K562 (cell line): ENCODE measurements around the gene TPO. TPM values are rescaled to one million over a fixed set of nuclear protein-coding genes. Genes with fewer than 3 reads are reported as not detected.
A peak's percentile ranks its signal among the peaks of the same experiment; 100 is the strongest.

Experiments used
- ATAC-seq: fragments of 200-7000 bp; cut with Tn5 transposase; 3 replicates; pipeline ENCODE4 v1.9.1; 2020; ENCODE audit warnings: moderate library complexity
- BruUV-seq: library from RNA; stranded (reverse); fragments of 400-500 nt; replicated peaks from 2 replicates; lab custom pipeline; 2021; lab: Mats Ljungman, UMichigan
- CTCF ChIA-PET: fragments of 300-600 bp; formaldehyde crosslinking; extraction: SDS; loops from one replicate; lab custom pipeline; 2021; ENCODE audit warnings: low intra/inter-chr PET ratio; lab: Yijun Ruan, JAX
- POLR2A ChIA-PET: fragments of 300-600, 350-650 bp; sonication (Branson Sonifier 250); formaldehyde crosslinking; extraction: SDS; loops from one replicate; lab custom pipeline; 2021; ENCODE audit warnings: antibody characterized with exemption, inconsistent platforms; lab: Yijun Ruan, JAX
- DNase-seq, 4 experiments: peaks; one replicate each; pipeline versions ENCODE4 v3.0.0 to v3.0.0-alpha.2; 2011 to 2018; ENCODE audit warnings: low spot score in 3 of 4, mixed read lengths in 3 of 4; ENCODE audit errors: extremely low read depth in 1 of 4
- FAIRE-seq: peaks from 2 replicates; lab custom pipeline; 2011; peaks lifted over from hg19 to GRCh38; lab: Jason Lieb, UNC
- H2AFZ ChIP-seq: 2 replicates; pipeline ENCODE4 v1.6.0; 2011; ENCODE audit warnings: low read depth, low read length, control low read depth, inconsistent platforms
- H3K27ac ChIP-seq: fragments of 200-600 bp; 3 replicates; pipeline ENCODE4 v1.8.0; 2011; ENCODE audit warnings: low read depth, mild to moderate bottlenecking, control low read depth, inconsistent platforms, low read length, moderate library complexity, mixed read lengths; ENCODE audit errors: extremely low read depth
- H3K27me3 ChIP-seq, 2 experiments: fragments of 300-600 bp in 1 of 2; 2 replicates in 1 of 2; 3 replicates in 1 of 2; pipeline versions ENCODE4 v1.6.0 to v1.8.0; 2011; ENCODE audit warnings: inconsistent platforms in 2 of 2, low read length in 2 of 2, mild to moderate bottlenecking in 1 of 2, mixed read lengths in 1 of 2, moderate library complexity in 1 of 2; ENCODE audit not compliant: control insufficient read depth in 2 of 2, insufficient read depth in 2 of 2
- H3K36me3 ChIP-seq: fragments of 300-600 bp; 3 replicates; pipeline ENCODE4 v1.8.0; 2011; ENCODE audit warnings: mild to moderate bottlenecking, low read length, inconsistent platforms; ENCODE audit not compliant: control insufficient read depth, insufficient read depth
- H3K4me1 ChIP-seq, 2 experiments: fragments of 200-600 bp in 1 of 2; replicated peaks in 1 of 2; 2 replicates in 1 of 2; 3 replicates in 1 of 2; pipeline versions ENCODE4 v1.5.1 to v1.8.0; 2011; ENCODE audit warnings: inconsistent platforms in 2 of 2, low read length in 2 of 2, mild to moderate bottlenecking in 1 of 2, mixed read lengths in 1 of 2, moderate library complexity in 1 of 2; ENCODE audit not compliant: control insufficient read depth in 2 of 2, insufficient read depth in 2 of 2
- H3K4me2 ChIP-seq: 2 replicates; pipeline ENCODE4 v1.6.1; 2011; ENCODE audit warnings: low read length, control low read depth, inconsistent platforms, mixed read lengths; ENCODE audit not compliant: insufficient read depth
- H3K4me3 ChIP-seq: fragments of 200-600 bp; sonication (generic), shearing (Covaris generic); 2 replicates; pipeline ENCODE4 v1.5.1; 2016; ENCODE audit warnings: control low read depth, inconsistent platforms
- H3K79me2 ChIP-seq: fragments of 200-600 bp; 3 replicates; pipeline ENCODE4 v1.8.0; 2011; ENCODE audit warnings: low read length, inconsistent platforms; ENCODE audit not compliant: control insufficient read depth, insufficient read depth
- H3K9ac ChIP-seq, 2 experiments: 2 replicates each; pipeline versions ENCODE4 v1.6.0 to v1.6.1; 2011; ENCODE audit warnings: low read depth in 2 of 2, low read length in 2 of 2, control low read depth in 1 of 2, inconsistent platforms in 1 of 2, mild to moderate bottlenecking in 1 of 2, mixed read lengths in 1 of 2; ENCODE audit not compliant: insufficient read depth in 1 of 2
- H3K9me1 ChIP-seq: one replicate; pipeline ENCODE4 v1.6.0; 2011; ENCODE audit warnings: inconsistent platforms, mild to moderate bottlenecking, low read length, moderate library complexity; ENCODE audit not compliant: control insufficient read depth, insufficient read depth
- H3K9me3 ChIP-seq: replicated peaks from 2 replicates; pipeline ENCODE4 v1.5.1; 2011; ENCODE audit warnings: low read depth, low read length, inconsistent platforms; ENCODE audit not compliant: control insufficient read depth, insufficient read depth
- H4K20me1 ChIP-seq: replicated peaks from 2 replicates; pipeline ENCODE4 v1.6.1; 2011; ENCODE audit warnings: low read length, inconsistent platforms, mixed read lengths; ENCODE audit not compliant: control insufficient read depth, insufficient read depth
- MCM3 ChIP-seq: fragments of 450-650 bp; IDR thresholded peaks from 2 replicates; pipeline ENCODE4 v1.6.1; 2016
- MYC ChIP-seq, 2 experiments: fragments of 250-450 bp in 1 of 2; sonication (Bioruptor Pico) in 1 of 2; IDR thresholded peaks; 2 replicates each; pipeline versions ENCODE4 v1.5.1 to v1.6.1; 2012 to 2021; ENCODE audit warnings: low read depth in 2 of 2, borderline replicate concordance in 1 of 2, improper control_type of control experiment in 1 of 2, low read length in 1 of 2, mild to moderate bottlenecking in 1 of 2, moderate library complexity in 1 of 2
- SMAD3 ChIP-seq: fragments of 450-650 bp; formaldehyde crosslinking; conservative IDR thresholded peaks from 2 replicates; pipeline ENCODE4 v1.4.0; 2020; ENCODE audit warnings: mild to moderate bottlenecking
- ZNF143 ChIP-seq: sonication (generic); formaldehyde crosslinking; IDR thresholded peaks from 2 replicates; pipeline ENCODE4 v1.9.0; 2022; ENCODE audit warnings: mild to moderate bottlenecking, missing genetic modification reagents
- ZNF408 ChIP-seq: fragments of 250-450 bp; sonication (Bioruptor Pico); IDR thresholded peaks from 2 replicates; pipeline ENCODE4 v1.4.0; 2020; ENCODE audit warnings: low read depth, mild to moderate bottlenecking, moderate library complexity
- ZNF780A ChIP-seq: fragments of 250-450 bp; sonication (Bioruptor Pico); IDR thresholded peaks from 2 replicates; pipeline ENCODE4 v1.5.0; 2021; ENCODE audit warnings: mild to moderate bottlenecking
- WGBS: fragments of 100-300 bp; shearing (Covaris generic); methylation state at CpG from one replicate; pipeline ENCODE4 v1.1.6; 2016; ENCODE audit warnings: low coverage, mixed read lengths; ENCODE audit not compliant: insufficient coverage; ENCODE audit errors: missing lambda C conversion rate; 5-methylcytosine and 5-hydroxymethylcytosine counted together
- in situ Hi-C: fragments of 300-500 bp; cut with MboI; formaldehyde crosslinking; loops from 4 replicates; pipeline ENCODE4 v1.15.0; 2018; ENCODE audit warnings: inconsistent platforms, mixed read lengths
- intact Hi-C: fragments of 100-400 bp; cut with micrococcal nuclease; formaldehyde crosslinking; loops from 2 replicates; pipeline ENCODE4 v1.14.2; 2022
- polyA plus RNA-seq, 8 experiments: library from polyadenylated mRNA; depleted of rRNA in 4 of 8; stranded (reverse) in 5 of 8; unstranded in 3 of 8; fragments of >200 nt; fragmentation: Nextera tagmentation in 2 of 8; fragmentation: Illumina TruSeq in 1 of 8; extraction: Ambion mirVana in 2 of 8; extraction: Trizol in 1 of 8; gene quantifications; 2 replicates each; pipeline versions ENCODE4 v1.2.1 to v1.2.3, GENCODE V29; 2011 to 2014; ENCODE audit warnings: inconsistent platforms in 1 of 8, missing spikeins in 1 of 8
- total RNA-seq, 7 experiments: library from RNA; depleted of rRNA in 6 of 7; stranded (reverse); fragments of >200 nt in 6 of 7; fragmentation: Illumina TruSeq in 2 of 7; extraction: Trizol in 2 of 7; gene quantifications; 2 replicates each; pipeline versions ENCODE4 v1.2.1 to v1.2.3, GENCODE V29; 2011 to 2021; ENCODE audit warnings: low replicate concordance in 1 of 7
- TF ChIP-seq, protein P1 (sequence below), 3 experiments: fragments of 200-800 bp in 1 of 3; fragments of 250-450 bp in 1 of 3; fragments of 450-650 bp in 1 of 3; sonication (Bioruptor Pico) in 1 of 3; sonication (Bioruptor generic) in 1 of 3; formaldehyde crosslinking in 1 of 3; IDR thresholded peaks; 2 replicates each; pipeline versions ENCODE4 v1.6.1 to v1.8.0; 2016 to 2022; ENCODE audit warnings: mild to moderate bottlenecking in 2 of 3, missing genetic modification characterization in 2 of 3, missing compliant biosample characterization in 1 of 3, moderate library complexity in 1 of 3

Gene TPO
- total and polyA plus RNA-seq, 9 of the 15 experiments (the other 6 are each of a cell fraction or from before 2014, with no cell fraction given), result not detected

- FAIRE-seq (peak; percentile 67), ATAC-seq (no peak), DNase-seq (no peak)
- no TSS peak for BruUV-seq
- Histone ChIP-seq H3K9me3 (no peaks in the 10 kb centered on the region), H3K27me3 (no peaks in the 10 kb centered on the region), H3K27ac (no peak overlapping the region), H3K4me2 (no peak overlapping the region), H3K36me3 (no peaks in the 10 kb centered on the region), H2AFZ (no peak overlapping the region), H3K9me1 (no peaks in the 10 kb centered on the region), H3K79me2 (no peaks in the 10 kb centered on the region), H3K4me3 (no peak overlapping the region), H3K9ac (no peak overlapping the region), H3K4me1 (no peaks in the 10 kb centered on the region), H4K20me1 (no peaks in the 10 kb centered on the region)
- in situ Hi-C loops, result no loop called here
- ChIA-PET CTCF (no interaction called here), POLR2A (no interaction called here)
- TF ChIP-seq ZNF780A (no peak), SMAD3 (CRISPR knock-in tag) (no peak), ZNF408 (CRISPR knock-in tag) (no peak), MCM3 (no peak), ZNF143 (CRISPR knock-in tag) (no peak), MYC (IDR thresholded peaks at IDR 0.05; ENCODE audit: low read depth, low read length) (no peak), MYC (CRISPR knock-in tag; IDR thresholded peaks at IDR 0.05; ENCODE audit: borderline replicate concordance, low read depth) (no peak)
- TF ChIP-seq, protein P1, sequence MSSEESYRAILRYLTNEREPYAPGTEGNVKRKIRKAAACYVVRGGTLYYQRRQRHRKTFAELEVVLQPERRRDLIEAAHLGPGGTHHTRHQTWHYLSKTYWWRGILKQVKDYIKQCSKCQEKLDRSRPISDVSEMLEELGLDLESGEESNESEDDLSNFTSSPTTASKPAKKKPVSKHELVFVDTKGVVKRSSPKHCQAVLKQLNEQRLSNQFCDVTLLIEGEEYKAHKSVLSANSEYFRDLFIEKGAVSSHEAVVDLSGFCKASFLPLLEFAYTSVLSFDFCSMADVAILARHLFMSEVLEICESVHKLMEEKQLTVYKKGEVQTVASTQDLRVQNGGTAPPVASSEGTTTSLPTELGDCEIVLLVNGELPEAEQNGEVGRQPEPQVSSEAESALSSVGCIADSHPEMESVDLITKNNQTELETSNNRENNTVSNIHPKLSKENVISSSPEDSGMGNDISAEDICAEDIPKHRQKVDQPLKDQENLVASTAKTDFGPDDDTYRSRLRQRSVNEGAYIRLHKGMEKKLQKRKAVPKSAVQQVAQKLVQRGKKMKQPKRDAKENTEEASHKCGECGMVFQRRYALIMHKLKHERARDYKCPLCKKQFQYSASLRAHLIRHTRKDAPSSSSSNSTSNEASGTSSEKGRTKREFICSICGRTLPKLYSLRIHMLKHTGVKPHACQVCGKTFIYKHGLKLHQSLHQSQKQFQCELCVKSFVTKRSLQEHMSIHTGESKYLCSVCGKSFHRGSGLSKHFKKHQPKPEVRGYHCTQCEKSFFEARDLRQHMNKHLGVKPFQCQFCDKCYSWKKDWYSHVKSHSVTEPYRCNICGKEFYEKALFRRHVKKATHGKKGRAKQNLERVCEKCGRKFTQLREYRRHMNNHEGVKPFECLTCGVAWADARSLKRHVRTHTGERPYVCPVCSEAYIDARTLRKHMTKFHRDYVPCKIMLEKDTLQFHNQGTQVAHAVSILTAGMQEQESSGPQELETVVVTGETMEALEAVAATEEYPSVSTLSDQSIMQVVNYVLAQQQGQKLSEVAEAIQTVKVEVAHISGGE (CRISPR knock-in tag; IDR thresholded peaks at IDR 0.05), result no peak
- 0% methylated on average over 2 of the region's 2 CpGs for WGBS
- intact Hi-C loops, result no loop called here
Observed at GRCh38 chr2:1458432-1458831, 45.2 kb downstream of the TPO start.
